Liver (tissue), 9 donors: ENCODE data around the gene IRF8. TPM values are rescaled to one million over a fixed set of nuclear protein-coding genes. Genes with fewer than 3 reads are reported as not detected.

Experiments
- DNase-seq: peaks from one replicate; pipeline ENCODE4 v3.0.0-alpha.2; 2017; ENCODE audit warnings: low spot score
- H3K27ac ChIP-seq, 2 donors: one replicate each; pipeline ENCODE4 v1.7.0; 2013; ENCODE audit warnings: inconsistent platforms in 2 of 2, low read length in 2 of 2, control low read depth in 1 of 2, low read depth in 1 of 2, mild to moderate bottlenecking in 1 of 2
- H3K27me3 ChIP-seq, 4 donors: one replicate each; pipeline versions ENCODE4 v1.6.1 to v1.7.0; 2013; ENCODE audit warnings: low read length in 3 of 4, inconsistent platforms in 1 of 4, mild to moderate bottlenecking in 1 of 4, moderate library complexity in 1 of 4; ENCODE audit not compliant: control insufficient read depth in 4 of 4, insufficient read depth in 4 of 4
- H3K36me3 ChIP-seq, 4 donors: one replicate each; pipeline versions ENCODE4 v1.6.1 to v1.7.0; 2013; ENCODE audit warnings: low read length in 3 of 4, mild to moderate bottlenecking in 3 of 4, low read depth in 1 of 4, moderate library complexity in 1 of 4; ENCODE audit not compliant: control insufficient read depth in 4 of 4, insufficient read depth in 3 of 4
- H3K4me1 ChIP-seq, 4 donors: one replicate each; pipeline versions ENCODE4 v1.6.1 to v1.7.0; 2013; ENCODE audit warnings: low read length in 3 of 4, mild to moderate bottlenecking in 3 of 4, moderate library complexity in 1 of 4; ENCODE audit not compliant: control insufficient read depth in 4 of 4, insufficient read depth in 4 of 4
- H3K4me3 ChIP-seq, 3 donors: one replicate each; pipeline versions ENCODE4 v1.6.1 to v1.7.0; 2013; ENCODE audit warnings: low read length in 3 of 3, control low read depth in 1 of 3, low read depth in 1 of 3, mild to moderate bottlenecking in 1 of 3
- H3K9ac ChIP-seq, 2 donors: one replicate each; pipeline ENCODE4 v1.7.0; 2013; ENCODE audit warnings: low read length in 2 of 2, mild to moderate bottlenecking in 2 of 2, moderate library complexity in 2 of 2, control low read depth in 1 of 2, low read depth in 1 of 2
- H3K9me3 ChIP-seq, 4 donors: one replicate each; pipeline versions ENCODE4 v1.6.1 to v1.7.0; 2013; ENCODE audit warnings: low read length in 3 of 4; ENCODE audit not compliant: control insufficient read depth in 4 of 4
- EGR1 ChIP-seq, 2 donors: IDR thresholded peaks; 2 replicates each; pipeline ENCODE4 v1.6.1; 2016 to 2018; ENCODE audit warnings: antibody characterized with exemption in 2 of 2, low read depth in 2 of 2
- FOXA2 ChIP-seq: IDR thresholded peaks from 2 replicates; pipeline ENCODE4 v1.6.1; 2016; ENCODE audit warnings: antibody characterized with exemption
- HNF4A ChIP-seq, 2 donors: conservative IDR thresholded peaks; 2 replicates each; pipeline ENCODE4 v1.6.1; 2016; ENCODE audit warnings: antibody characterized with exemption in 2 of 2, mild to moderate bottlenecking in 2 of 2
- HNF4G ChIP-seq: IDR thresholded peaks from 2 replicates; pipeline ENCODE4 v1.6.1; 2016; ENCODE audit warnings: antibody characterized with exemption
- JUND ChIP-seq, 2 donors: IDR thresholded peaks; 2 replicates each; pipeline ENCODE4 v1.6.1; 2016; ENCODE audit warnings: antibody characterized with exemption in 2 of 2
- NR2F2 ChIP-seq: IDR thresholded peaks from 2 replicates; pipeline ENCODE4 v1.6.1; 2016; ENCODE audit warnings: antibody characterized with exemption
- RXRA ChIP-seq, 2 donors: IDR thresholded peaks; 2 replicates each; pipeline ENCODE4 v1.6.1; 2017 to 2018; ENCODE audit warnings: antibody characterized with exemption in 2 of 2, mild to moderate bottlenecking in 1 of 2
- SP1 ChIP-seq: IDR thresholded peaks from 2 replicates; pipeline ENCODE4 v1.6.1; 2018; ENCODE audit warnings: antibody characterized with exemption, mild to moderate bottlenecking
- TAF1 ChIP-seq: conservative IDR thresholded peaks from 2 replicates; pipeline ENCODE4 v1.6.1; 2016; ENCODE audit warnings: antibody characterized with exemption, mild to moderate bottlenecking
- YY1 ChIP-seq: IDR thresholded peaks from 2 replicates; pipeline ENCODE4 v1.6.1; 2016; ENCODE audit warnings: antibody characterized with exemption, mild to moderate bottlenecking
- WGBS: extraction: QIAGEN DNeasy Blood & Tissue Kit; methylation state at CpG from one replicate; pipeline ENCODE4 v1.1.7; 2013; 5-methylcytosine and 5-hydroxymethylcytosine counted together
- polyA plus RNA-seq, 2 donors: library from polyadenylated mRNA; stranded (reverse) in 1 of 2; unstranded in 1 of 2; fragments of 200-250 nt in 1 of 2; fragments of >200 nt in 1 of 2; fragmentation: Nextera tagmentation in 1 of 2; extraction: Ambion mirVana in 1 of 2; gene quantifications; one replicate each; pipeline versions ENCODE4 v1.2.1 to v1.2.3, GENCODE V29; 2013 to 2015
- total RNA-seq, 2 donors: library from RNA; depleted of rRNA; stranded (reverse); fragments of >200 nt; gene quantifications; one replicate each; pipeline ENCODE4 v1.2.3, GENCODE V29; 2014
- TF ChIP-seq, protein P1 (sequence below): IDR thresholded peaks from 2 replicates; pipeline ENCODE4 v1.6.1; 2016; ENCODE audit warnings: antibody characterized with exemption
- TF ChIP-seq, protein P2 (sequence below): IDR thresholded peaks from 2 replicates; pipeline ENCODE4 v1.6.1; 2016; ENCODE audit warnings: antibody characterized with exemption
- TF ChIP-seq, protein P3 (sequence below): IDR thresholded peaks from 2 replicates; pipeline ENCODE4 v1.6.1; 2016; ENCODE audit warnings: antibody characterized with exemption
- TF ChIP-seq, protein P4 (sequence below): IDR thresholded peaks from 2 replicates; pipeline ENCODE4 v1.6.1; 2016; ENCODE audit warnings: antibody characterized with exemption, mild to moderate bottlenecking
- TF ChIP-seq, protein P5 (sequence below): fragments of 150-350 bp; IDR thresholded peaks from 2 replicates; pipeline ENCODE4 v1.5.1; 2017; ENCODE audit warnings: improper control_type of control experiment, low read depth, low read length; ENCODE audit not compliant: missing input control
- donor health status: healthy.
- donor health status: healthy.
- donor health status: healthy.
- donor health status: healthy.
- donor health status: healthy.

IRF8 gene
- total and polyA plus RNA-seq, 4 donors, result 5.1 to 25.8 (median 12.3) TPM

DNA sequence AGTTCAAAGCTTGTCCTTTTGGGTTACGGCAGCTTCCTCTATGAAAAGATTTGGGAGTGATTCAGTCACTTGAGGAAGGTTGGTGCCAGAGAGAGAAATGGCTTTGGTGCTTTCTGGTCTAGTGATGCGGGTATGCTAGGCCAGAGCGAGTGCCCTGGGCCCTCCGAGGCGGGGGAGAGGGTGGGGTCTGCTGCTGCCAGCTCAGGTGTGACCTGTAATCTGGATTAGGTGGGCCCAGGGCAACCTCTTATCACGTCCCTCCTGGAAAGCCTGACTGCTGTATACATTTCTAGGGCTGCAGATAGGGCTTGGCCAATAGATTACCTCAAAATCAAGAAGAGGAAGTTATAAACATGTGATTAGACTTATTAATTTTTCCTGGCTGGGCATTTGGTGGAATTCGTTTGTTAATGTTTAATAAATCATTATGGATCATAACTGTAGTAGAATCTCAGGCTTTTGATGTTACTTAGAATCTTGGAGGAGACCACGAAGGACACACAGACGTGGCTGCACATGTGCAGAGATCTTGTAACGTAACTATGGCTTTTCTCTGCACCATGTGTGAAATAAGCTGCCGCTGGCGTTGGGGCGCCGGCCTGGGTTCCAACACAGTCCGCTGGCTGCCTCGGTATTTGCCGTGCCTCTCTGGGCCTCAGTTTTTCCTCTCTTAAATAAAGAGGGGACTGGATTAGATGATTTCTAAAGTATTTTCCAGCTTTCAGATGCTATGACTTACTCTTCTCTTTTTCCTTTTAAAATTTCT, 1.2 kb downstream of the IRF8 start:
- Histone ChIP-seq H3K27ac (peak overlapping the region in 1 of 2 donors; percentile 82), H3K36me3 (peaks cover 0 to 14% (median 8%) of the 10 kb centered on the region in 4 donors), H3K27me3 (no peaks in the 10 kb centered on the region), H3K9ac (peak overlapping the region; percentile 70 to 94), H3K9me3 (no peaks in the 10 kb centered on the region), H3K4me1 (peaks cover 11 to 32% (median 22%) of the 10 kb centered on the region in 4 donors), H3K4me3 (peak overlapping the region; percentile 70 to 91 (median 84))
- no peak for DNase-seq
- 71% methylated on average over 17 of the region's 17 CpGs for WGBS
- TF ChIP-seq, protein P1, sequence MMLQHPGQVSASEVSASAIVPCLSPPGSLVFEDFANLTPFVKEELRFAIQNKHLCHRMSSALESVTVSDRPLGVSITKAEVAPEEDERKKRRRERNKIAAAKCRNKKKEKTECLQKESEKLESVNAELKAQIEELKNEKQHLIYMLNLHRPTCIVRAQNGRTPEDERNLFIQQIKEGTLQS, result no peak
- TF ChIP-seq, protein P2, sequence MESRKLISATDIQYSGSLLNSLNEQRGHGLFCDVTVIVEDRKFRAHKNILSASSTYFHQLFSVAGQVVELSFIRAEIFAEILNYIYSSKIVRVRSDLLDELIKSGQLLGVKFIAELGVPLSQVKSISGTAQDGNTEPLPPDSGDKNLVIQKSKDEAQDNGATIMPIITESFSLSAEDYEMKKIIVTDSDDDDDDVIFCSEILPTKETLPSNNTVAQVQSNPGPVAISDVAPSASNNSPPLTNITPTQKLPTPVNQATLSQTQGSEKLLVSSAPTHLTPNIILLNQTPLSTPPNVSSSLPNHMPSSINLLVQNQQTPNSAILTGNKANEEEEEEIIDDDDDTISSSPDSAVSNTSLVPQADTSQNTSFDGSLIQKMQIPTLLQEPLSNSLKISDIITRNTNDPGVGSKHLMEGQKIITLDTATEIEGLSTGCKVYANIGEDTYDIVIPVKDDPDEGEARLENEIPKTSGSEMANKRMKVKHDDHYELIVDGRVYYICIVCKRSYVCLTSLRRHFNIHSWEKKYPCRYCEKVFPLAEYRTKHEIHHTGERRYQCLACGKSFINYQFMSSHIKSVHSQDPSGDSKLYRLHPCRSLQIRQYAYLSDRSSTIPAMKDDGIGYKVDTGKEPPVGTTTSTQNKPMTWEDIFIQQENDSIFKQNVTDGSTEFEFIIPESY, result no peak
- TF ChIP-seq EGR1 (IDR thresholded peaks at IDR 0.05; ENCODE audit: low read depth in 2 of 2), result no peak
- TF ChIP-seq SP1, result no peak
- TF ChIP-seq JUND (IDR thresholded peaks at IDR 0.05), result no peak
- TF ChIP-seq NR2F2, result no peak
- TF ChIP-seq, protein P3, sequence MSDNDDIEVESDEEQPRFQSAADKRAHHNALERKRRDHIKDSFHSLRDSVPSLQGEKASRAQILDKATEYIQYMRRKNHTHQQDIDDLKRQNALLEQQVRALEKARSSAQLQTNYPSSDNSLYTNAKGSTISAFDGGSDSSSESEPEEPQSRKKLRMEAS, result no peak
- TF ChIP-seq HNF4A (conservative IDR thresholded peaks at IDR 0.05), result no peak
- TF ChIP-seq YY1, result no peak
- TF ChIP-seq FOXA2, result no peak
- TF ChIP-seq HNF4G, result no peak
- TF ChIP-seq, protein P4, sequence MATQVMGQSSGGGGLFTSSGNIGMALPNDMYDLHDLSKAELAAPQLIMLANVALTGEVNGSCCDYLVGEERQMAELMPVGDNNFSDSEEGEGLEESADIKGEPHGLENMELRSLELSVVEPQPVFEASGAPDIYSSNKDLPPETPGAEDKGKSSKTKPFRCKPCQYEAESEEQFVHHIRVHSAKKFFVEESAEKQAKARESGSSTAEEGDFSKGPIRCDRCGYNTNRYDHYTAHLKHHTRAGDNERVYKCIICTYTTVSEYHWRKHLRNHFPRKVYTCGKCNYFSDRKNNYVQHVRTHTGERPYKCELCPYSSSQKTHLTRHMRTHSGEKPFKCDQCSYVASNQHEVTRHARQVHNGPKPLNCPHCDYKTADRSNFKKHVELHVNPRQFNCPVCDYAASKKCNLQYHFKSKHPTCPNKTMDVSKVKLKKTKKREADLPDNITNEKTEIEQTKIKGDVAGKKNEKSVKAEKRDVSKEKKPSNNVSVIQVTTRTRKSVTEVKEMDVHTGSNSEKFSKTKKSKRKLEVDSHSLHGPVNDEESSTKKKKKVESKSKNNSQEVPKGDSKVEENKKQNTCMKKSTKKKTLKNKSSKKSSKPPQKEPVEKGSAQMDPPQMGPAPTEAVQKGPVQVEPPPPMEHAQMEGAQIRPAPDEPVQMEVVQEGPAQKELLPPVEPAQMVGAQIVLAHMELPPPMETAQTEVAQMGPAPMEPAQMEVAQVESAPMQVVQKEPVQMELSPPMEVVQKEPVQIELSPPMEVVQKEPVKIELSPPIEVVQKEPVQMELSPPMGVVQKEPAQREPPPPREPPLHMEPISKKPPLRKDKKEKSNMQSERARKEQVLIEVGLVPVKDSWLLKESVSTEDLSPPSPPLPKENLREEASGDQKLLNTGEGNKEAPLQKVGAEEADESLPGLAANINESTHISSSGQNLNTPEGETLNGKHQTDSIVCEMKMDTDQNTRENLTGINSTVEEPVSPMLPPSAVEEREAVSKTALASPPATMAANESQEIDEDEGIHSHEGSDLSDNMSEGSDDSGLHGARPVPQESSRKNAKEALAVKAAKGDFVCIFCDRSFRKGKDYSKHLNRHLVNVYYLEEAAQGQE, result no peak
- TF ChIP-seq RXRA (IDR thresholded peaks at IDR 0.05), result no peak
- TF ChIP-seq TAF1, result no peak
- TF ChIP-seq, protein P5, sequence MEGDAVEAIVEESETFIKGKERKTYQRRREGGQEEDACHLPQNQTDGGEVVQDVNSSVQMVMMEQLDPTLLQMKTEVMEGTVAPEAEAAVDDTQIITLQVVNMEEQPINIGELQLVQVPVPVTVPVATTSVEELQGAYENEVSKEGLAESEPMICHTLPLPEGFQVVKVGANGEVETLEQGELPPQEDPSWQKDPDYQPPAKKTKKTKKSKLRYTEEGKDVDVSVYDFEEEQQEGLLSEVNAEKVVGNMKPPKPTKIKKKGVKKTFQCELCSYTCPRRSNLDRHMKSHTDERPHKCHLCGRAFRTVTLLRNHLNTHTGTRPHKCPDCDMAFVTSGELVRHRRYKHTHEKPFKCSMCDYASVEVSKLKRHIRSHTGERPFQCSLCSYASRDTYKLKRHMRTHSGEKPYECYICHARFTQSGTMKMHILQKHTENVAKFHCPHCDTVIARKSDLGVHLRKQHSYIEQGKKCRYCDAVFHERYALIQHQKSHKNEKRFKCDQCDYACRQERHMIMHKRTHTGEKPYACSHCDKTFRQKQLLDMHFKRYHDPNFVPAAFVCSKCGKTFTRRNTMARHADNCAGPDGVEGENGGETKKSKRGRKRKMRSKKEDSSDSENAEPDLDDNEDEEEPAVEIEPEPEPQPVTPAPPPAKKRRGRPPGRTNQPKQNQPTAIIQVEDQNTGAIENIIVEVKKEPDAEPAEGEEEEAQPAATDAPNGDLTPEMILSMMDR, result no peak
